ENCODE data around the gene TRIP10.

The TRIP10 gene

GRCh38 chr19:6753178-6754031 lies 13.9 kb downstream of the TRIP10 start:
- Histone ChIP-seq H2AFZ (ENCODE audit: low read depth) (0 out of 2 replicates have a peak overlapping the region, but pooled peaks have one; percentile 12), H3K9ac (peak overlapping the region; percentile 31; the same call in 1 of the 2 replicates), H3K79me2 (ENCODE audit: insufficient read depth, low read depth) (no peaks in the 10 kb centered on the region), H3K4me1 (ENCODE audit: low read depth, poor library complexity, severe bottlenecking) (peaks cover 8% of the 10 kb centered on the region), H3K36me3 (ENCODE audit: insufficient read depth) (0 out of 2 replicates have a peak, but pooled peaks cover 5% of the 10 kb centered on the region), H4K20me1 (ENCODE audit: insufficient read depth) (no peaks in the 10 kb centered on the region), H3K27me3 (ENCODE audit: insufficient read depth, low read depth) (no peaks in the 10 kb centered on the region), H3K4me3 (IDR thresholded peaks at IDR 0.05; ENCODE audit: insufficient read depth, low read depth, low read length) (no peak overlapping the region), H3K27ac (peak overlapping the region; percentile 30; the same call in 1 of the 2 replicates), H3K4me2 (no peak overlapping the region; the same call in 1 of the 2 replicates)
- TF ChIP-seq CTCF (conservative IDR thresholded peaks at IDR 0.05; ENCODE audit: low read depth, low read length), result peak; percentile 29; the same call in 1 of the 2 replicates

- no peak for TF ChIP-seq CTCF (conservative IDR thresholded peaks at IDR 0.05; ENCODE audit: low read depth, low read length)
- Histone ChIP-seq H2AFZ (ENCODE audit: low read depth) (no peak overlapping the region), H3K4me1 (ENCODE audit: low read depth, poor library complexity, severe bottlenecking) (peaks cover 8% of the 10 kb centered on the region), H3K9ac (no peak overlapping the region), H3K27ac (no peak overlapping the region), H3K36me3 (ENCODE audit: insufficient read depth) (0 out of 2 replicates have a peak, but pooled peaks cover 5% of the 10 kb centered on the region), H3K4me3 (IDR thresholded peaks at IDR 0.05; ENCODE audit: insufficient read depth, low read depth, low read length) (no peak overlapping the region), H4K20me1 (ENCODE audit: insufficient read depth) (no peaks in the 10 kb centered on the region), H3K4me2 (no peak overlapping the region), H3K79me2 (ENCODE audit: insufficient read depth, low read depth) (no peaks in the 10 kb centered on the region), H3K27me3 (ENCODE audit: insufficient read depth, low read depth) (no peaks in the 10 kb centered on the region)
Measured at GRCh38 chr19:6754136-6754535, 14.7 kb downstream of the TRIP10 start.

- Histone ChIP-seq H3K4me3 (IDR thresholded peaks at IDR 0.05; ENCODE audit: insufficient read depth, low read depth, low read length) (no peak overlapping the region), H3K9ac (no peak overlapping the region), H3K27me3 (ENCODE audit: insufficient read depth, low read depth) (no peaks in the 10 kb centered on the region), H3K79me2 (ENCODE audit: insufficient read depth, low read depth) (no peaks in the 10 kb centered on the region), H3K27ac (no peak overlapping the region), H3K4me2 (no peak overlapping the region), H2AFZ (ENCODE audit: low read depth) (no peak overlapping the region), H3K4me1 (ENCODE audit: low read depth, poor library complexity, severe bottlenecking) (peaks cover 8% of the 10 kb centered on the region), H4K20me1 (ENCODE audit: insufficient read depth) (no peaks in the 10 kb centered on the region), H3K36me3 (ENCODE audit: insufficient read depth) (0 out of 2 replicates have a peak, but pooled peaks cover 5% of the 10 kb centered on the region)
- TF ChIP-seq CTCF (conservative IDR thresholded peaks at IDR 0.05; ENCODE audit: low read depth, low read length), result no peak
Measured at GRCh38 chr19:6754653-6755463, 15.4 kb downstream of the TRIP10 start.

- Histone ChIP-seq H3K9ac (no peak overlapping the region), H3K4me3 (IDR thresholded peaks at IDR 0.05; ENCODE audit: insufficient read depth, low read depth, low read length) (no peak overlapping the region), H3K27ac (no peak overlapping the region), H2AFZ (ENCODE audit: low read depth) (no peak overlapping the region), H4K20me1 (ENCODE audit: insufficient read depth) (no peaks in the 10 kb centered on the region), H3K79me2 (ENCODE audit: insufficient read depth, low read depth) (peaks cover 6% of the 10 kb centered on the region; the same call in 1 of the 2 replicates), H3K27me3 (ENCODE audit: insufficient read depth, low read depth) (no peaks in the 10 kb centered on the region), H3K36me3 (ENCODE audit: insufficient read depth) (no peaks in the 10 kb centered on the region), H3K4me2 (no peak overlapping the region), H3K4me1 (ENCODE audit: low read depth, poor library complexity, severe bottlenecking) (peaks cover 14% of the 10 kb centered on the region)
- TF ChIP-seq CTCF (conservative IDR thresholded peaks at IDR 0.05; ENCODE audit: low read depth, low read length), result no peak
Measured at GRCh38 chr19:6760606-6761005, 21.1 kb downstream of the TRIP10 start.

Measured in KMS-11 (cell line).